Osteoblast (primary cell): Measurements from ENCODE around the gene SUPT20H. TPM values are rescaled to one million over a fixed set of nuclear protein-coding genes. Genes with fewer than 3 reads are reported as not detected.
A peak's percentile ranks its signal among the peaks of the same experiment; 100 is the strongest.

ENCODE experiments used
- DNase-seq: peaks from one replicate; pipeline ENCODE4 v3.0.0; 2011; ENCODE audit warnings: low spot score, mixed read lengths; ENCODE audit not compliant: insufficient read length; ENCODE audit errors: missing footprints
- H2AFZ ChIP-seq: 2 replicates; pipeline ENCODE4 v1.6.0; 2011; ENCODE audit warnings: mild to moderate bottlenecking, low read length
- H3K27ac ChIP-seq: 2 replicates; pipeline ENCODE4 v1.5.1; 2011; ENCODE audit warnings: mild to moderate bottlenecking, low read depth, low read length, moderate library complexity
- H3K27me3 ChIP-seq: 2 replicates; pipeline ENCODE4 v1.6.0; 2012; ENCODE audit warnings: mild to moderate bottlenecking, control low read depth, inconsistent platforms, low read length, moderate library complexity; ENCODE audit not compliant: insufficient read depth
- H3K36me3 ChIP-seq: 2 replicates; pipeline ENCODE4 v1.5.1; 2011; ENCODE audit warnings: mild to moderate bottlenecking, low read length, control low read depth, moderate library complexity; ENCODE audit not compliant: insufficient read depth
- H3K4me1 ChIP-seq: 2 replicates; pipeline ENCODE4 v1.5.1; 2011; ENCODE audit warnings: mild to moderate bottlenecking, low read length, control low read depth, moderate library complexity; ENCODE audit not compliant: insufficient read depth
- H3K4me2 ChIP-seq: 2 replicates; pipeline ENCODE4 v1.6.0; 2011; ENCODE audit warnings: mild to moderate bottlenecking, low read length; ENCODE audit not compliant: insufficient read depth
- H3K4me3 ChIP-seq: fragments of 200-600 bp; sonication (generic); 3 replicates; pipeline ENCODE4 v1.5.1; 2012; ENCODE audit warnings: mild to moderate bottlenecking, low read length, inconsistent platforms; ENCODE audit not compliant: insufficient read depth
- H3K79me2 ChIP-seq: 2 replicates; pipeline ENCODE4 v1.6.0; 2012; ENCODE audit warnings: mild to moderate bottlenecking, low read length, control low read depth, inconsistent platforms; ENCODE audit not compliant: insufficient read depth
- H3K9me3 ChIP-seq: 2 replicates; pipeline ENCODE4 v1.5.1; 2011; ENCODE audit warnings: low read depth, low read length, control low read depth
- H4K20me1 ChIP-seq: 2 replicates; pipeline ENCODE4 v1.6.0; 2012; ENCODE audit warnings: mild to moderate bottlenecking, low read length, control low read depth; ENCODE audit not compliant: insufficient read depth
- CTCF ChIP-seq: IDR thresholded peaks from 2 replicates; pipeline ENCODE4 v1.5.1; 2011; ENCODE audit warnings: mild to moderate bottlenecking, low read depth, low read length, moderate library complexity; ENCODE audit errors: extremely low read depth
- total RNA-seq: library from RNA; depleted of rRNA; stranded (reverse); fragments of >200 nt; gene quantifications from 2 replicates; pipeline ENCODE4 v1.2.3, GENCODE V29; 2012

Gene SUPT20H
- total RNA-seq: 53.6 and 60.1 TPM in 2 replicates

GRCh38 chr13:37058910-37059847, at the start of gene SUPT20H:
Gene SUPT20H (minus strand): TSS chr13:37059688. CDS start chr13:37051490, 8,198 bp downstream.
- Histone ChIP-seq H2AFZ (peak within 1 kb of the TSS; percentile 93), H3K27ac (peak within 1 kb of the TSS; percentile 84), H3K4me1 (no peaks in the 10 kb centered on the region), H3K9me3 (no peaks in the 10 kb centered on the region), H3K4me3 (peak within 1 kb of the TSS; percentile 99), H3K4me2 (peak within 1 kb of the TSS; percentile 88), H4K20me1 (peaks cover 5% of the 10 kb centered on the region), H3K79me2 (peaks cover 46% of the 10 kb centered on the region), H3K36me3 (peaks cover 5% of the 10 kb centered on the region), H3K27me3 (no peaks in the 10 kb centered on the region)
- TF ChIP-seq CTCF: no peak
- DNase-seq: peak; percentile 92

DNA sequence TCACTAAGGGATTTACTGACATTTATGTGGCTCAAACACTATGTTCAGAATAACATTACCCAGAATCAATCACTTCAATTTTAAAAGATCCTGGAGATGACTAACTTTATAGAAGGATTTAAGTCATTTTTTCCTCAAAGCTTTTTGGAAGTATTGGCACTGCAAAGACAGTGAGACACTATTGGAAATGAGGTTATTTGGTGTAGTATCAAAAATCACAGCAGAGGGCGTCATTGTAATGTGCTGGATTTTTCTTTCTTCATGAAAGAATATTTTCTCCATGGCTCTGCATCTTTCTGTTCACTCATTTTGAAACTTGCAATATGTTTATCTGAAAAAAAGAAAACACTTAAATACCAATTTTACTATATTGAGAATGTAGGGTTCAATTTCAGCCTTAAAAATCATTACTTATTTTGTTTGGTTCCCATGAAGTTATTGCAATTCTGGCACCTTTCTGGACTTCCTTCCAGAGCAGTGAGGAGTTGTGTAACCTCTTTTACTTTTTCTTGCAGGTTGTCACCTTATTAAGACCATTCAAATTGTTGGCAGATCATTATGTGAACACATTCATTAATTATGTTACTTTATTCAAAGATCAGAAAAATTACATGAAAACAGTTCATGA, 49.7 kb upstream of the SUPT20H start:
- H3K4me3 ChIP-seq: no peak overlapping the region
- no peaks in the 10 kb centered on the region for H3K9me3 ChIP-seq
- no peaks in the 10 kb centered on the region for H3K27me3 ChIP-seq
- peaks cover 4% of the 10 kb centered on the region for H3K4me1 ChIP-seq
- peak overlapping the region; percentile 55 for H3K27ac ChIP-seq
- DNase-seq: no peak
- H3K79me2 ChIP-seq: no peaks in the 10 kb centered on the region
- H3K4me2 ChIP-seq: no peak overlapping the region
- no peak overlapping the region for H2AFZ ChIP-seq
- H4K20me1 ChIP-seq: no peaks in the 10 kb centered on the region
- TF ChIP-seq CTCF: peak; percentile 81
- H3K36me3 ChIP-seq: no peaks in the 10 kb centered on the region

- TF ChIP-seq CTCF: no peak
- no peaks in the 10 kb centered on the region for H3K27me3 ChIP-seq
- DNase-seq: no peak
- H3K4me2 ChIP-seq: no peak overlapping the region
- H3K27ac ChIP-seq: no peak overlapping the region
- H4K20me1 ChIP-seq: no peaks in the 10 kb centered on the region
- H3K4me1 ChIP-seq: peaks cover 4% of the 10 kb centered on the region
- H3K4me3 ChIP-seq: no peak overlapping the region
- no peaks in the 10 kb centered on the region for H3K36me3 ChIP-seq
- H3K9me3 ChIP-seq: no peaks in the 10 kb centered on the region
- no peaks in the 10 kb centered on the region for H3K79me2 ChIP-seq
- peak overlapping the region; percentile 0 for H2AFZ ChIP-seq
Observed at GRCh38 chr13:37107868-37108267, 48.4 kb upstream of the SUPT20H start.

DNA sequence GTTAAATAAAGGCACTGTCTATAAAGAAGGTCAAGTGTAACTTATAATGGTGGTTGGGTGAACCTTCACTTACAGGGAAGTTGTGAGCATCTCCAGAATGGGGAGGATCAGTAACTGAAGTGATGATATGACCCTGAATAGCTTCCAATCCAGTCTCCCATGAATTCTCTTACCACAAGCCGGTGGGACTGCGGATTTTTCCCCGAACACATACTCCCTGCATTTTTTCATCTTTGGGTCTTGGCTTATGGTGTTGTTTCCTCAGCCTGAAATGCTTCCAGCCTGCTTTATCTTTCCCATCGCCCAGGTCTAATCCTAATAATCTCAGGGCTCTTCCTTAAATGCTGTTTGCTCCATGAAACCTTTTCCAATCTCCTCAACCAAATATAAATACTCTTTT, 48.0 kb upstream of the SUPT20H start:
- Histone ChIP-seq H2AFZ (peak overlapping the region; percentile 0), H3K27ac (no peak overlapping the region), H3K9me3 (no peaks in the 10 kb centered on the region), H3K4me3 (no peak overlapping the region), H3K36me3 (no peaks in the 10 kb centered on the region), H3K4me1 (peaks cover 4% of the 10 kb centered on the region), H3K27me3 (no peaks in the 10 kb centered on the region), H4K20me1 (no peaks in the 10 kb centered on the region), H3K4me2 (no peak overlapping the region), H3K79me2 (no peaks in the 10 kb centered on the region)
- no peak for DNase-seq
- TF ChIP-seq CTCF: no peak
